ENCODE data around the gene OR6X1. TPM values are rescaled to one million over a fixed set of nuclear protein-coding genes. Genes with fewer than 3 reads are reported as not detected.

The OR6X1 gene
- total RNA-seq, 2 donors from 2014 or later, result not detected

GRCh38 chr11:123738374-123738773 is 15.9 kb downstream of the OR6X1 start:
- H3K36me3 ChIP-seq, result no peaks in the 10 kb centered on the region
- no peak overlapping the region for H3K4me3 ChIP-seq
- H3K27ac ChIP-seq, result no peak overlapping the region
- H3K27me3 ChIP-seq (replicated peaks; ENCODE audit: insufficient read depth), result no peaks in the 10 kb centered on the region
- DNase-seq (ENCODE audit: low spot score) (no peak), ATAC-seq (ENCODE audit: insufficient number of reproducible peaks, low FRiP score, low read depth) (no peak)
- H3K4me1 ChIP-seq (ENCODE audit: control insufficient read depth in 1 of 2, low read depth in 2 of 2), result peaks cover 9 to 18% of the 10 kb centered on the region in 2 donors
- TF ChIP-seq CTCF (IDR thresholded peaks at IDR 0.05), result no peak
- no peaks in the 10 kb centered on the region for H3K9me3 ChIP-seq

GRCh38 chr11:123736769-123737168 is 17.5 kb downstream of the OR6X1 start:
- ATAC-seq (ENCODE audit: insufficient number of reproducible peaks, low FRiP score, low read depth) (no peak), DNase-seq (ENCODE audit: low spot score) (no peak)
- H3K4me1 ChIP-seq (ENCODE audit: control insufficient read depth in 1 of 2, low read depth in 2 of 2), result peaks cover 9% of the 10 kb centered on the region in 2 donors
- no peak for TF ChIP-seq CTCF (IDR thresholded peaks at IDR 0.05)
- H3K27me3 ChIP-seq (replicated peaks; ENCODE audit: insufficient read depth), result no peaks in the 10 kb centered on the region
- H3K27ac ChIP-seq, result no peak overlapping the region
- H3K36me3 ChIP-seq, result no peaks in the 10 kb centered on the region
- H3K9me3 ChIP-seq, result no peaks in the 10 kb centered on the region
- H3K4me3 ChIP-seq, result no peak overlapping the region

GRCh38 chr11:123729602-123730001 is 24.7 kb downstream of the OR6X1 start:
- Histone ChIP-seq H3K9me3 (peaks cover 10% of the 10 kb centered on the region), H3K27ac (no peak overlapping the region), H3K27me3 (replicated peaks; ENCODE audit: insufficient read depth) (no peaks in the 10 kb centered on the region), H3K36me3 (peaks cover 64% of the 10 kb centered on the region), H3K4me1 (ENCODE audit: control insufficient read depth in 1 of 2, low read depth in 2 of 2) (no peaks in the 10 kb centered on the region), H3K4me3 (no peak overlapping the region)
- DNase-seq (ENCODE audit: low spot score), result no peak
- no peak for TF ChIP-seq CTCF (IDR thresholded peaks at IDR 0.05)
- no peak for ATAC-seq (ENCODE audit: insufficient number of reproducible peaks, low FRiP score, low read depth)

GRCh38 chr11:123725995-123726655 is 28.2 kb downstream of the OR6X1 start:
- DNase-seq (ENCODE audit: low spot score) (no peak), ATAC-seq (ENCODE audit: insufficient number of reproducible peaks, low FRiP score, low read depth) (no peak)
- Histone ChIP-seq H3K9me3 (peaks cover 10% of the 10 kb centered on the region), H3K27me3 (replicated peaks; ENCODE audit: insufficient read depth) (no peaks in the 10 kb centered on the region), H3K4me3 (no peak overlapping the region), H3K4me1 (ENCODE audit: control insufficient read depth in 1 of 2, low read depth in 2 of 2) (no peaks in the 10 kb centered on the region), H3K36me3 (peaks cover 66% of the 10 kb centered on the region), H3K27ac (no peak overlapping the region)
- no peak for TF ChIP-seq CTCF (IDR thresholded peaks at IDR 0.05)

- no peak for ATAC-seq (ENCODE audit: insufficient number of reproducible peaks, low FRiP score, low read depth)
Observed at GRCh38 chr11:123719452-123719851, 34.9 kb downstream of the OR6X1 start.

More at GRCh38 chr11:123719452-123719851, 34.9 kb downstream of the OR6X1 start:
- no peaks in the 10 kb centered on the region for H3K27me3 ChIP-seq (replicated peaks; ENCODE audit: insufficient read depth)
- H3K9me3 ChIP-seq, result no peaks in the 10 kb centered on the region
- H3K27ac ChIP-seq, result no peak overlapping the region
- no peak for DNase-seq (ENCODE audit: low spot score)
- no peak overlapping the region for H3K4me3 ChIP-seq
- TF ChIP-seq CTCF (IDR thresholded peaks at IDR 0.05), result no peak
- peaks cover 1% of the 10 kb centered on the region for H3K36me3 ChIP-seq
- no peaks in the 10 kb centered on the region for H3K4me1 ChIP-seq (ENCODE audit: control insufficient read depth in 1 of 2, low read depth in 2 of 2)

All from thoracic aorta (tissue), 2 donors.